Measurements from ENCODE around the gene FGF12. TPM values are rescaled to one million over a fixed set of nuclear protein-coding genes. Genes with fewer than 3 reads are reported as not detected.

The FGF12 gene
- total and polyA plus RNA-seq, 2 donors (not counting 1 experiment from before 2014, with no cell fraction given), result 0.03 TPM; not detected in 1

DNA sequence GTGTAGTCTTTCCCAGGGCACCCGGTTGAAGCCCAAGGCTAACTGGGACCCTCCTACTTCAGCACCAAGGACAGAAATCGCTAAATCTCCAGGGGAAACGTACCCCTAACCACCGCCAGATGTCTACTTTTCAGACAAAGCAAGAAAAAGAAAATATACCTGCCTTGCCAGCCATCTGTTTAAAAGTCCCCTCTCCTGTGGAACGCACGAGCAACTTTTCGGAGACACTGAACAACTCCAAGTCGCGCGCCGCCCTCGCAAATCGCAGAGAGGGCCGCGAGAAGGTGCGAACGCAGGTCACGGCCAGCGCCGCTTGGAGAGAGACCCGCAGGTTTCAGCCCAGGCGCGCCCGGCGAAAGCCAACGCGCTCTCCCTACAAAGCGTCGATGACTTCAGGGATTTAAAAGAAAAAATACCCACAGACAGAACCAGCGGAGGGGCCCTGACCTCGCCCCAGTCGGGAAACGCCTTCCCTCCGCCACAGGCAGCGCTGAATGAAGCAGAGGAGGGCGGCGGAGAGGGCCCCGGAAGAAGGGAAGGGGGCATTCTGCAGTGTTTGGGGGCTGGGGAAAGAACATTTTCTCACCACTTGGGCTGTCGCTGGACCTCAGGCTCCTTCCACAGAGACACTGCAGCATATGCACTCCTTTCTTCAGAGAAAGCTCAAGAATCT, 213.1 kb downstream of the FGF12 start:
- 16% methylated on average over 30 of the region's 39 CpGs for WGBS (ENCODE audit: insufficient coverage)
- Histone ChIP-seq H3K79me2 (ENCODE audit: control insufficient read depth, insufficient read depth, low read length) (no peaks in the 10 kb centered on the region), H3K27ac (ENCODE audit: low read length in 2 of 2) (no peak overlapping the region), H2AFZ (ENCODE audit: insufficient read depth, low read depth, low read length, poor library complexity, severe bottlenecking) (peak overlapping the region; percentile 55), H3K4me2 (replicated peaks; ENCODE audit: low read depth, low read length, poor library complexity, severe bottlenecking) (peak overlapping the region; percentile 78), H3K9ac (ENCODE audit: low read length) (peak overlapping the region; percentile 51), H3K4me1 (ENCODE audit: control insufficient read depth in 2 of 2, insufficient read depth in 2 of 2, low read length in 2 of 2) (peaks cover 15 to 18% of the 10 kb centered on the region in 2 donors), H3K9me3 (ENCODE audit: control extremely low read depth in 1 of 3, control insufficient read depth in 2 of 3, insufficient read depth in 1 of 3, low read length in 2 of 3) (peaks cover 3 to 13% (median 4%) of the 10 kb centered on the region in 3 donors), H4K20me1 (ENCODE audit: control insufficient read depth, insufficient read depth, low read length, poor library complexity, severe bottlenecking) (no peaks in the 10 kb centered on the region), H3K36me3 (replicated peaks in 1 of 2; ENCODE audit: control extremely low read depth in 1 of 2, control insufficient read depth in 1 of 2, extremely low read depth in 1 of 2, insufficient read depth in 2 of 2, low read length in 1 of 2) (no peaks in the 10 kb centered on the region), H3K4me3 (ENCODE audit: control extremely low read depth in 1 of 5, extremely low read depth in 1 of 5, insufficient read depth in 1 of 5, low read depth in 2 of 5, low read length in 4 of 5) (peak overlapping the region in 3 of 5 experiments; percentile 40 to 48 (median 45)), H3K27me3 (replicated peaks in 1 of 4; ENCODE audit: control extremely low read depth in 1 of 4, control insufficient read depth in 3 of 4, insufficient read depth in 4 of 4, low read length in 3 of 4) (peaks cover 0 to 44% (median 28%) of the 10 kb centered on the region in 4 experiments)
- intact Hi-C loops (cut with micrococcal nuclease), result no loop called here
- TF ChIP-seq, protein P1, sequence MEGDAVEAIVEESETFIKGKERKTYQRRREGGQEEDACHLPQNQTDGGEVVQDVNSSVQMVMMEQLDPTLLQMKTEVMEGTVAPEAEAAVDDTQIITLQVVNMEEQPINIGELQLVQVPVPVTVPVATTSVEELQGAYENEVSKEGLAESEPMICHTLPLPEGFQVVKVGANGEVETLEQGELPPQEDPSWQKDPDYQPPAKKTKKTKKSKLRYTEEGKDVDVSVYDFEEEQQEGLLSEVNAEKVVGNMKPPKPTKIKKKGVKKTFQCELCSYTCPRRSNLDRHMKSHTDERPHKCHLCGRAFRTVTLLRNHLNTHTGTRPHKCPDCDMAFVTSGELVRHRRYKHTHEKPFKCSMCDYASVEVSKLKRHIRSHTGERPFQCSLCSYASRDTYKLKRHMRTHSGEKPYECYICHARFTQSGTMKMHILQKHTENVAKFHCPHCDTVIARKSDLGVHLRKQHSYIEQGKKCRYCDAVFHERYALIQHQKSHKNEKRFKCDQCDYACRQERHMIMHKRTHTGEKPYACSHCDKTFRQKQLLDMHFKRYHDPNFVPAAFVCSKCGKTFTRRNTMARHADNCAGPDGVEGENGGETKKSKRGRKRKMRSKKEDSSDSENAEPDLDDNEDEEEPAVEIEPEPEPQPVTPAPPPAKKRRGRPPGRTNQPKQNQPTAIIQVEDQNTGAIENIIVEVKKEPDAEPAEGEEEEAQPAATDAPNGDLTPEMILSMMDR (IDR thresholded peaks at IDR 0.05), result no peak
- no peak for TF ChIP-seq EZH2 (IDR thresholded peaks at IDR 0.05; ENCODE audit: borderline replicate concordance, insufficient read depth, low read depth, low read length, poor library complexity, severe bottlenecking)
- POLR2A ChIA-PET, result no interaction called here
- H3K4me1 Mint-ChIP-seq, result peaks cover 18% of the 10 kb centered on the region
- H3K27ac Mint-ChIP-seq, result no peak overlapping the region
- peak overlapping the region; percentile 70 for H3K4me3 Mint-ChIP-seq
- no peaks in the 10 kb centered on the region for H3K9me3 Mint-ChIP-seq (ENCODE audit: insufficient read depth)
- ATAC-seq (ENCODE audit: low read depth), result no peak
- peak; percentile 11 for DNase-seq
- H3K27me3 Mint-ChIP-seq, result peaks cover 62% of the 10 kb centered on the region
- CTCF ChIA-PET, result no interaction called here

DNA sequence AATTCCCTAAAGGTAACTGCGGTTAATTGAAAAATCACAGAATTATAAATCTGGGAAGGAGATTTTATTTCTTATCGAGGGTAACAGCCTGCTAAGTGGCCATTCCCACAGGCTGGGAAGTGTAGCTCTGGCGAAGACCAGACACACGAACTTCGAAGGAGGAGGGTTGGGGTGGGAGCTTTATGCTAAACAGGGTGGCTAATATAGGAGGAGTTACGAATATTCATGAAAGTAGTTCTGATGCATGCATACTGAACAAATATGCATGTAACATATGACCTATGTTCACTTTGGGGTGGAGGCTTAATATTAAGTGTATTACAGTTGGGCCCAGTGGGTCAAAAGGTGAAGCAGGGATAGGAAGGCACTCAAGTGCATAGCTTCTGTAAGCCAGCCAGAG, 221.6 kb downstream of the FGF12 start:
- Histone ChIP-seq H3K79me2 (ENCODE audit: control insufficient read depth, insufficient read depth, low read length) (no peaks in the 10 kb centered on the region), H3K4me2 (replicated peaks; ENCODE audit: low read depth, low read length, poor library complexity, severe bottlenecking) (no peak overlapping the region), H3K27me3 (replicated peaks in 1 of 4; ENCODE audit: control extremely low read depth in 1 of 4, control insufficient read depth in 3 of 4, insufficient read depth in 4 of 4, low read length in 3 of 4) (peaks cover 0 to 4% (median 2%) of the 10 kb centered on the region in 4 experiments), H3K36me3 (replicated peaks in 1 of 2; ENCODE audit: control extremely low read depth in 1 of 2, control insufficient read depth in 1 of 2, extremely low read depth in 1 of 2, insufficient read depth in 2 of 2, low read length in 1 of 2) (no peaks in the 10 kb centered on the region), H3K27ac (ENCODE audit: low read length in 2 of 2) (no peak overlapping the region), H3K9ac (ENCODE audit: low read length) (no peak overlapping the region), H4K20me1 (ENCODE audit: control insufficient read depth, insufficient read depth, low read length, poor library complexity, severe bottlenecking) (no peaks in the 10 kb centered on the region), H2AFZ (ENCODE audit: insufficient read depth, low read depth, low read length, poor library complexity, severe bottlenecking) (no peak overlapping the region), H3K4me3 (ENCODE audit: control extremely low read depth in 1 of 5, extremely low read depth in 1 of 5, insufficient read depth in 1 of 5, low read depth in 2 of 5, low read length in 4 of 5) (no peak overlapping the region), H3K4me1 (ENCODE audit: control insufficient read depth in 2 of 2, insufficient read depth in 2 of 2, low read length in 2 of 2) (no peaks in the 10 kb centered on the region), H3K9me3 (ENCODE audit: control extremely low read depth in 1 of 3, control insufficient read depth in 2 of 3, insufficient read depth in 1 of 3, low read length in 2 of 3) (peaks cover 1 to 4% (median 3%) of the 10 kb centered on the region in 3 donors)
- peaks cover 62% of the 10 kb centered on the region for H3K27me3 Mint-ChIP-seq
- CTCF ChIA-PET, result interaction anchor here (1.1 kb wide), 1 partner anchor 10 kb away, joined by 3 read pairs; no protein-coding TSS in a partner anchor
- peaks cover 3% of the 10 kb centered on the region for H3K9me3 Mint-ChIP-seq (ENCODE audit: insufficient read depth)
- intact Hi-C loops (cut with micrococcal nuclease), result no loop called here
- H3K4me3 Mint-ChIP-seq, result no peak overlapping the region
- no peak for ATAC-seq (ENCODE audit: low read depth)
- H3K27ac Mint-ChIP-seq, result no peak overlapping the region
- WGBS (ENCODE audit: insufficient coverage), result 75% methylated on average over 2 of the region's 6 CpGs
- H3K4me1 Mint-ChIP-seq, result no peaks in the 10 kb centered on the region
- no peak for TF ChIP-seq EZH2 (IDR thresholded peaks at IDR 0.05; ENCODE audit: borderline replicate concordance, insufficient read depth, low read depth, low read length, poor library complexity, severe bottlenecking)
- TF ChIP-seq, protein P1 (IDR thresholded peaks at IDR 0.05), result no peak
- POLR2A ChIA-PET, result no interaction called here
- no peak for DNase-seq
